AG09319 (cell line): ENCODE data around the gene FMNL2.

Experiments
- DNase-seq: peaks from one replicate; pipeline ENCODE4 v3.0.0-alpha.2; 2010; ENCODE audit warnings: low read depth; ENCODE audit errors: extremely low read depth
- CTCF ChIP-seq: IDR thresholded peaks from 2 replicates; pipeline ENCODE4 v1.5.1; 2011; ENCODE audit warnings: low read depth, mild to moderate bottlenecking, inconsistent platforms, low read length, moderate library complexity

The FMNL2 gene

GRCh38 chr2:152409386-152410164, 74.6 kb downstream of the FMNL2 start:
- DNase-seq = no peak
- TF ChIP-seq CTCF = no peak

DNA sequence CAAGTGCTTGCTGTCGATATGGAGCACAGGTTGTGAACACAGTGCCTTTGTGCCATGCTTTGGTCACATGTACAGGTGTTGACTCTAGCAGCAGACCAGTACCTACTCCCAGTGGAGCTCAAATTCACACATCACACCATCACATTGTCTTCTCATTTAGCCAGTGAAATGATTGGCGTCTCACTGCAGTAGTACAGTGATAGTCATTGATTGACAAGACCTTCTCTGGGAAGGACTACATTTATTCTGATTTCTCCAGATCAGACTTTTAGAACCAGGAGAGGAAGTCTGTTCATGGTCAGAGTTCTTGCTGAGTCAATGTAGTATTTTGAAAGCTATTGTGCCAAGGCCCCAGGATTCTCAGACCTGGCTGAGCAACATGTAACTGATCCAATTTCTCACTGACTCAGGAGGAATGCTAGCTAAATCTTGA, 75.2 kb downstream of the FMNL2 start:
- no peak for DNase-seq
- TF ChIP-seq CTCF = no peak

- no peak for TF ChIP-seq CTCF
- no peak for DNase-seq
These were observed 76.2 kb downstream of the FMNL2 start for GRCh38 chr2:152411154-152411553.

GRCh38 chr2:152413228-152414030, 78.5 kb downstream of the FMNL2 start:
- no peak for DNase-seq
- TF ChIP-seq CTCF = no peak

- TF ChIP-seq CTCF = no peak
- no peak for DNase-seq
These were observed 80.3 kb downstream of the FMNL2 start for GRCh38 chr2:152415231-152415642.

GRCh38 chr2:152415796-152416195, 80.8 kb downstream of the FMNL2 start:
- TF ChIP-seq CTCF = no peak
- no peak for DNase-seq

- TF ChIP-seq CTCF = no peak
- no peak for DNase-seq
These were observed 83.7 kb downstream of the FMNL2 start for GRCh38 chr2:152418688-152419087.
